Subcutaneous adipose tissue (tissue), 4 donors: ENCODE results near the gene CHKA. TPM values are rescaled to one million over a fixed set of nuclear protein-coding genes. Genes with fewer than 3 reads are reported as not detected.

ENCODE experiments used
- total RNA-seq, 4 donors: library from RNA; depleted of rRNA; stranded (reverse); fragments of >200 nt; gene quantifications; one replicate each; pipeline ENCODE4 v1.1.0, GENCODE V29; 2016
- TF ChIP-seq, protein P1 (sequence below): fragments of 450-650 bp; IDR thresholded peaks from one replicate; pipeline ENCODE4 v1.5.1; 2016; ENCODE audit warnings: low read depth, mild to moderate bottlenecking, control low read depth, antibody characterized with exemption, moderate library complexity

The CHKA gene
- total RNA-seq, 4 donors from 2014 or later, result 50.2 to 78.7 (median 59.6) TPM

DNA sequence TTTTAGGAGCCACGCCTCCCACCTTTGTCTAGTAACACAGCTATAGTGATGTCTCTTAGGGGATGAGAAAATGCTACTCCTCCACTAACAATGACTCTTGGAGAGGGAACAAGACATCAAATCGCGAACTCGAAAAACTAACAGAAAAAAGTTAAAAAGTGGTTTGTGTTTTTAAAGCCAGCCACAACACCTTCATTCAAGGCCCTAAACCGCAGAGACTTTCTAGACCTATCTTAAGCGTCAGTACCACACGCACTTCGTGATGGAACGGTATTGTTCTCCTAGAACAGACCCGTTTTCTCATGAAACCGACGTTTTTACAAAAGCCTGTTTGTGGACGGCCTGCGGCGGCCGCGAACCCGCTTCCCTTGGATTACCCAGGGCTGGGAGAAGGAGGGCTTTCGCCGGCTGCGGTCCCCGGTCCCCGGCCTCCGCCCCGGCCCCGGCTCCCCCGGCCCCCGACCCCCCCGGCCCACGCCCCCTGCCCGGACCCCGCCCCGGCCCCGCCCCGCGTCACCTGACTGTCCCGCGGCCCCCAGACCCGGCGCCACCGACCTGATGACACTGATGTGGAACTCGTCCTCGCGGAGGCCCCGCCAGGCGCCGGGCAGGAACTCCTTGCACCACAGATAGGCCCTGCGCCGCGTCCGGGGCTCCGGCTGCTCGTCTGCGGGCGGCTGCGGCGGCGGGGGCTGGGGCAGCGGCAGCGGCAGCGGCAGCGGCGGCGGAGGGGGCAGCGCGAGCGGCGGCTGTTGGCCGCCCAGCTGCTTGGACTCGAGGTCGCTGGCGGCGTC, 718 bp downstream of the CHKA start:
- TF ChIP-seq, protein P1, sequence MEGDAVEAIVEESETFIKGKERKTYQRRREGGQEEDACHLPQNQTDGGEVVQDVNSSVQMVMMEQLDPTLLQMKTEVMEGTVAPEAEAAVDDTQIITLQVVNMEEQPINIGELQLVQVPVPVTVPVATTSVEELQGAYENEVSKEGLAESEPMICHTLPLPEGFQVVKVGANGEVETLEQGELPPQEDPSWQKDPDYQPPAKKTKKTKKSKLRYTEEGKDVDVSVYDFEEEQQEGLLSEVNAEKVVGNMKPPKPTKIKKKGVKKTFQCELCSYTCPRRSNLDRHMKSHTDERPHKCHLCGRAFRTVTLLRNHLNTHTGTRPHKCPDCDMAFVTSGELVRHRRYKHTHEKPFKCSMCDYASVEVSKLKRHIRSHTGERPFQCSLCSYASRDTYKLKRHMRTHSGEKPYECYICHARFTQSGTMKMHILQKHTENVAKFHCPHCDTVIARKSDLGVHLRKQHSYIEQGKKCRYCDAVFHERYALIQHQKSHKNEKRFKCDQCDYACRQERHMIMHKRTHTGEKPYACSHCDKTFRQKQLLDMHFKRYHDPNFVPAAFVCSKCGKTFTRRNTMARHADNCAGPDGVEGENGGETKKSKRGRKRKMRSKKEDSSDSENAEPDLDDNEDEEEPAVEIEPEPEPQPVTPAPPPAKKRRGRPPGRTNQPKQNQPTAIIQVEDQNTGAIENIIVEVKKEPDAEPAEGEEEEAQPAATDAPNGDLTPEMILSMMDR, result no peak

DNA sequence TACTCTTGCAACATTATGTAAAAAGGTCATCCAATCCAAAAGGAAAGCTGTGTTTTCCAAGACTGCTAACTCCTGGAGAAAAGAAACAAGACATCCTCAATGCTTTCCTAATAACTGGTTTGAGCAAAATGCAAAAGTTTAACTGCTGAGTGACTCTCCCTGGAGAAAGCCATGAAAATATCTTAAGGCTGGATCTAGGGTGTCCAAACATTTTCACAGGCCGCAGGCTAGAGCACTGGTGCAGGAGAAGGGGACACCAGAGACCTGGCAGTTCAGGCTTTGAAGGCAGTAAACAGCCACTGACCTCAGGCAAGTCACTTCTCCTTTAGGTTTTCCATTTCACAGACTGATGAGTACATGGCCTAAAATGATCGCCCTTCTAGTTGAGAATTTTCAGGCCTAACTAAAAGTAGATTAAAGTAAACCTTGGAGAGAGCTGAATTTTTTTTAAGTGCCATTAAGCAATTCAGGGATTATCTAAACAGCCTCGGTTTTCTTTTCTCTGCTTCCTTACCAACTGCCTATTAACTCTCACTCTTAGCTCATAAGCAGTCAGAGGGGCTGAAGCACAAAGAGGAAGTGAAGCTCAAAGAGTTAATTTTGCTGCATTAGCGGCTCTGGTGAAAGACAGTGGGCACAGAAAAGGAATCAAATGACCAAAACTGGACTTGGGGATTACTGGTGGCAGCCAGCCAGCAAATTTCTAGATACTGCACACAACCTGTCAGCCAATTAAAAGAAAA, 2.3 kb downstream of the CHKA start:
- TF ChIP-seq, protein P1, result no peak

DNA sequence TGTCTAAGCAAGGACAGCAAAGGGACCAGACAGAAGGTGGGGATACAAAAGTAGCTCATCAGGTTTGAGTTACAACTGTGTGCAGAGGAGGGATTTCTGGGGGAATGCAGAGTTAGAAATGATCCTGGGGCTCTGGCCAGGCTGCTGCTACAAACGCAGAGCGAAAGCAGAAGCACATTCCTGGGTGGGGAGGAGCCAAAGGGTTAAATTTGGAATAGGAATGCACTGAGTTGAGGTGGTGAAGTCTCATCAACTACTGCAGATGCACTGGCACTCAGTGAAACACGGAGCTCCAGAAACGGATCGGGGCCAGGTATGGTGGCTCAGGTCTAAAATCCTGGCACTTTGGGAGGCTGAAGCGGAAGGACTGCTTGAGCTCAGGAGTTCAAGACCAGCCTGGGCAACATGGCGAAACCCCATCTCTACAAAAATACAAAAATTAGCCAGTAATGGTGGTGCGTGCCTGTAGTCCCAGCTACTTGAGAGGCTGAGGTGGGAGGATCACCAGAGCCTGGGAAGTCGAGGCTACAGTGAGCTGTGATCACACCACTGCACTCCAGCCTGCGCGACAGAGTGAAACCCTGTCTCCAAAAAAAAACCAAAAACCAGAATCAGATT, 3.2 kb downstream of the CHKA start:
- TF ChIP-seq, protein P1, result no peak

DNA sequence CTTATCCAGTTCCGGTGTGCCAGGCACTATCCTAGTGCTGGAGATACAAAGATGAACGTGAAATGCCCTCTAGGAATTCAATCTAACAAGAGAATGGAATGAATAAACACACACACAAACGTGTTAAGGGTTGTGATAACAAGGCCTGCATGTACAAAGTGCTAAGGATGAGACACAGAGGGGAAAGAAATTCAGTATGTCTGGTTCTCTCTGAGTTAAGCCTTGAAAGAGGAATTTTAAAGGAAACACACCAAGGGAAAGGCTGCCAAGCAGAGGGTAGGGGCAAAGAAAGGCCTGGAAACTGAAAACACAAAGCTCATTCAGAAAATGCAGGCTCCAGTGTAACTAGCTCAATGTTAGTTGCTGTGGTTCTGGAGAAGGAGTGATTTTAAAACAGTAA, 4.2 kb downstream of the CHKA start:
- TF ChIP-seq, protein P1, result no peak

GRCh38 chr11:68116126-68116525, 5.1 kb downstream of the CHKA start:
- TF ChIP-seq, protein P1, result no peak

DNA sequence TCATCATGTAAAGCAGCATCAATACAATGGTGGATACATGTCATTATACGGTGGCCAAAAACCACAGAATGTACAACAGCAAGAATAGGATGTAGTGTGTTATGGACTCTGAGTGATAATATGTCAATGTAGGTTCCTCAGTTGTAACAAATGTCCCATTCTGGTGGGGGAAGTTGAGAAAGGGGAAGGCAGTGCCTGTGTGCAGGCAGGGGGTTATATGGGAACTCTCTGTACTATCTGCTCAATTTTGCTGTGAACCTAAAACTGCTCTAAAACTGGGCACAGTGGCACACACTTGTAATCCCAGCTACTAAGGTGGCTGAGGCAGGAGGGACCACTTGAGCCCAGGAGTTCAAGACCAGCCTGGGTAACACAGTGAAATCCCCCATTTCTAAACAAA, 5.9 kb downstream of the CHKA start:
- TF ChIP-seq, protein P1, result no peak

DNA sequence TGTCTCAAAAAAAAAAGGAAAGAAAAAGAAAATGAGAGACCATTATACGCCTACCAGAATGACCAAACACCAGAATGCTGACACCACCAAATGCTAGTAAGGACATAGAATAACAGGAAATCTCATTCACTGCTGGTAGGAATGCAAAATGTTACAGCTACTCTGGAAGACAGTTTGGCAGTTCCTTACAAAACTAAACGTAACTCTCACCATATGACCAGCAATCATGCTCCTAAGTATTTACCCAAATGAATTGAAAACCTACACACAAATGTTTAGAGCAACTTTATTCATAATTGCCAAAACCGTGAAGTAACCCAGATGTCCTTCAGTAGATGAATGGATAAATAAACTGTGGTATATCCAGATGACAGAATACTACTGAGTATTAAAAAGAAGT, 7.2 kb downstream of the CHKA start:
- TF ChIP-seq, protein P1, result no peak
